ENCODE results near the gene KIRREL3. TPM values are rescaled to one million over a fixed set of nuclear protein-coding genes. Genes with fewer than 3 reads are reported as not detected.

The KIRREL3 gene
- total and polyA plus RNA-seq, 2 experiments from 2014 or later, result 16.1 to 35.6 TPM

GRCh38 chr11:126403658-126404057 is 596.9 kb downstream of the KIRREL3 start:
- no peaks in the 10 kb centered on the region for H3K27me3 ChIP-seq (replicated peaks; ENCODE audit: insufficient read depth)
- no peak overlapping the region for H3K4me2 ChIP-seq (ENCODE audit: unreplicated experiment)
- H2AFZ ChIP-seq, result no peak overlapping the region
- H3K4me3 ChIP-seq, result no peak overlapping the region
- no peaks in the 10 kb centered on the region for H3K9me3 ChIP-seq (ENCODE audit: low read depth)
- no peak for TF ChIP-seq EZH2 (IDR thresholded peaks at IDR 0.05; ENCODE audit: insufficient read depth, poor library complexity, severe bottlenecking)
- TF ChIP-seq EZH2phosphoT487 (IDR thresholded peaks at IDR 0.05; ENCODE audit: insufficient read depth, low read depth), result no peak
- H3K9ac ChIP-seq, result no peak overlapping the region
- H3K36me3 ChIP-seq (ENCODE audit: low read depth), result no peaks in the 10 kb centered on the region; the same call in 1 of the 2 replicates
- in situ Hi-C loops (cut with MboI), result no loop called here
- no peaks in the 10 kb centered on the region for H4K20me1 ChIP-seq (ENCODE audit: insufficient read depth)
- no peak overlapping the region for H3K27ac ChIP-seq
- no peaks in the 10 kb centered on the region for H3F3A ChIP-seq (ENCODE audit: insufficient read depth)
- 92 to 94% methylated on average over 8 of the region's 8 CpGs for WGBS, 2 experiments (ENCODE audit: low coverage in 1 of 2, low lambda C conversion rate in 2 of 2, missing lambda C conversion rate in 2 of 2)
- H3K9me2 ChIP-seq (ENCODE audit: insufficient read depth), result no peaks in the 10 kb centered on the region
- H3K4me1 ChIP-seq (ENCODE audit: insufficient read depth), result peaks cover 13% of the 10 kb centered on the region
- H3K79me2 ChIP-seq (ENCODE audit: insufficient read depth), result peaks cover 16% of the 10 kb centered on the region; the same call in 1 of the 2 replicates
- no peak for DNase-seq

- Histone ChIP-seq H3K4me1 (ENCODE audit: insufficient read depth) (peaks cover 13% of the 10 kb centered on the region), H3K36me3 (ENCODE audit: low read depth) (no peaks in the 10 kb centered on the region; the same call in 1 of the 2 replicates), H3F3A (ENCODE audit: insufficient read depth) (no peaks in the 10 kb centered on the region), H3K9me2 (ENCODE audit: insufficient read depth) (no peaks in the 10 kb centered on the region), H3K9ac (no peak overlapping the region), H3K4me2 (ENCODE audit: unreplicated experiment) (no peak overlapping the region), H3K27me3 (replicated peaks; ENCODE audit: insufficient read depth) (no peaks in the 10 kb centered on the region), H3K4me3 (no peak overlapping the region), H3K9me3 (ENCODE audit: low read depth) (no peaks in the 10 kb centered on the region), H4K20me1 (ENCODE audit: insufficient read depth) (no peaks in the 10 kb centered on the region), H3K27ac (no peak overlapping the region), H3K79me2 (ENCODE audit: insufficient read depth) (peaks cover 21% of the 10 kb centered on the region), H2AFZ (no peak overlapping the region)
- in situ Hi-C loops (cut with MboI), result no loop called here
- WGBS, 2 experiments (ENCODE audit: low coverage in 1 of 2, low lambda C conversion rate in 2 of 2, missing lambda C conversion rate in 2 of 2), result 82 to 85% methylated on average over 15 of the region's 15 CpGs
- no peak for DNase-seq
- TF ChIP-seq EZH2 (IDR thresholded peaks at IDR 0.05; ENCODE audit: insufficient read depth, poor library complexity, severe bottlenecking) (no peak), EZH2phosphoT487 (IDR thresholded peaks at IDR 0.05; ENCODE audit: insufficient read depth, low read depth) (no peak)
These were observed 597.5 kb downstream of the KIRREL3 start for GRCh38 chr11:126403022-126403581.

GRCh38 chr11:126400479-126400878 is 600.1 kb downstream of the KIRREL3 start:
- H4K20me1 ChIP-seq (ENCODE audit: insufficient read depth), result no peaks in the 10 kb centered on the region
- in situ Hi-C loops (cut with MboI), result no loop called here
- H3K4me2 ChIP-seq (ENCODE audit: unreplicated experiment), result no peak overlapping the region
- TF ChIP-seq EZH2 (IDR thresholded peaks at IDR 0.05; ENCODE audit: insufficient read depth, poor library complexity, severe bottlenecking) (no peak), EZH2phosphoT487 (IDR thresholded peaks at IDR 0.05; ENCODE audit: insufficient read depth, low read depth) (no peak)
- peaks cover 13% of the 10 kb centered on the region for H3K4me1 ChIP-seq (ENCODE audit: insufficient read depth)
- no peaks in the 10 kb centered on the region for H3K27me3 ChIP-seq (replicated peaks; ENCODE audit: insufficient read depth)
- H3K9ac ChIP-seq, result no peak overlapping the region
- no peak overlapping the region for H3K4me3 ChIP-seq
- 88 to 93% methylated on average over 6 of the region's 6 CpGs for WGBS, 2 experiments (ENCODE audit: low coverage in 1 of 2, low lambda C conversion rate in 2 of 2, missing lambda C conversion rate in 2 of 2)
- no peaks in the 10 kb centered on the region for H3K9me3 ChIP-seq (ENCODE audit: low read depth)
- no peaks in the 10 kb centered on the region for H3F3A ChIP-seq (ENCODE audit: insufficient read depth)
- no peak for DNase-seq
- no peaks in the 10 kb centered on the region for H3K9me2 ChIP-seq (ENCODE audit: insufficient read depth)
- H3K79me2 ChIP-seq (ENCODE audit: insufficient read depth), result peaks cover 38% of the 10 kb centered on the region
- no peaks in the 10 kb centered on the region for H3K36me3 ChIP-seq (ENCODE audit: low read depth)
- H3K27ac ChIP-seq, result no peak overlapping the region
- no peak overlapping the region for H2AFZ ChIP-seq

DNA sequence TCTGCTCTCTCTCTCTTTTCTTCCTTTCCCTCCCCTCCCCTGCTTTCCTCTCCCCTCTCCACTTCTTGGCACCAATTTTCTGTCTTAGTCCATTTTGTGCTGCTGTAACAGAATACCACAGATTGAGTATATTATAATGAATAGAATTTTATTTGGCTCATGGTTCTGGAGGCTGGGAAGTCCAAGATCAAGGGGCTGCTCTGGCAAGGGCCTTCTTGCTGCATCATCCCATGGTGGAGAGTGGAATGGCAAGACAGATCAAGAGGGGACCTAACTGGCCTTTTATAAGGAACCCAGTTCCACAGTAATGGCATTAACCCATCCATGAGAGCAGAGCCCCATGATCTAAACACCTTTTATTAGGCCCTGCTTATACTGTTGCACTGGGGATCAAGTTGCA is 600.6 kb downstream of the KIRREL3 start:
- no peak overlapping the region for H3K4me3 ChIP-seq
- H3K36me3 ChIP-seq (ENCODE audit: low read depth), result no peaks in the 10 kb centered on the region
- no peaks in the 10 kb centered on the region for H3K27me3 ChIP-seq (replicated peaks; ENCODE audit: insufficient read depth)
- no peak overlapping the region for H3K27ac ChIP-seq
- no peaks in the 10 kb centered on the region for H3F3A ChIP-seq (ENCODE audit: insufficient read depth)
- H3K9me2 ChIP-seq (ENCODE audit: insufficient read depth), result no peaks in the 10 kb centered on the region
- TF ChIP-seq EZH2 (IDR thresholded peaks at IDR 0.05; ENCODE audit: insufficient read depth, poor library complexity, severe bottlenecking) (no peak), EZH2phosphoT487 (IDR thresholded peaks at IDR 0.05; ENCODE audit: insufficient read depth, low read depth) (no peak)
- in situ Hi-C loops (cut with MboI), result no loop called here
- DNase-seq, result no peak
- H4K20me1 ChIP-seq (ENCODE audit: insufficient read depth), result no peaks in the 10 kb centered on the region
- no peak overlapping the region for H2AFZ ChIP-seq
- H3K9me3 ChIP-seq (ENCODE audit: low read depth), result no peaks in the 10 kb centered on the region
- H3K79me2 ChIP-seq (ENCODE audit: insufficient read depth), result peaks cover 42% of the 10 kb centered on the region
- no peak overlapping the region for H3K4me2 ChIP-seq (ENCODE audit: unreplicated experiment)
- H3K9ac ChIP-seq, result no peak overlapping the region
- H3K4me1 ChIP-seq (ENCODE audit: insufficient read depth), result peaks cover 13% of the 10 kb centered on the region

DNA sequence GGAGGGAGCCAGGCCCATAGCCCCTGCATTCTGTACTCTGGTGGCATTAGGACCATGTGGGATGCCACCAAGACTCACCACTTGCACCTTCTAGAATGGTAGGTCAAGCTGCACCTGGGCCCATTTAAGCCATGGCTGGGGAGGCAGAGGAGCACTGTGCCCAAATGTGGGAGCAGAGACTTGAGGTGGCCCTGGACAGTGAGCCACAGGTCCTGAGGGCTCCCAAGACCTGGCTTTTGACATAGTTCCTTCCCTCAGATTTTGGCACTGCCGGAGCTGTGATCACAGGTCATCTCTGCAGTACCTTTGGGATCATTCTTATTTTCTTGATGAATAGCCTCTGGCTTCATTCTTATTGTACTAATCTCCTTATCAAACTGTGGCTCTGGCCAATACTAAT is 601.8 kb downstream of the KIRREL3 start:
- no peak overlapping the region for H3K4me3 ChIP-seq
- H3F3A ChIP-seq (ENCODE audit: insufficient read depth), result no peaks in the 10 kb centered on the region
- no peak for DNase-seq
- no peak overlapping the region for H3K4me2 ChIP-seq (ENCODE audit: unreplicated experiment)
- H3K9ac ChIP-seq, result no peak overlapping the region
- H3K27ac ChIP-seq, result no peak overlapping the region
- H2AFZ ChIP-seq, result no peak overlapping the region
- H4K20me1 ChIP-seq (ENCODE audit: insufficient read depth), result no peaks in the 10 kb centered on the region
- in situ Hi-C loops (cut with MboI), result no loop called here
- H3K4me1 ChIP-seq (ENCODE audit: insufficient read depth), result peaks cover 10% of the 10 kb centered on the region
- no peaks in the 10 kb centered on the region for H3K27me3 ChIP-seq (replicated peaks; ENCODE audit: insufficient read depth)
- TF ChIP-seq EZH2phosphoT487 (IDR thresholded peaks at IDR 0.05; ENCODE audit: insufficient read depth, low read depth) (no peak), EZH2 (IDR thresholded peaks at IDR 0.05; ENCODE audit: insufficient read depth, poor library complexity, severe bottlenecking) (no peak)
- H3K79me2 ChIP-seq (ENCODE audit: insufficient read depth), result peaks cover 51% of the 10 kb centered on the region
- WGBS, 2 experiments (ENCODE audit: low coverage in 1 of 2, low lambda C conversion rate in 2 of 2, missing lambda C conversion rate in 2 of 2), result 100% methylated on average over 1 of the region's 1 CpG
- no peaks in the 10 kb centered on the region for H3K36me3 ChIP-seq (ENCODE audit: low read depth)
- no peaks in the 10 kb centered on the region for H3K9me2 ChIP-seq (ENCODE audit: insufficient read depth)
- no peaks in the 10 kb centered on the region for H3K9me3 ChIP-seq (ENCODE audit: low read depth)
